Measurements from ENCODE around the gene CHTF18. TPM values are rescaled to one million over a fixed set of nuclear protein-coding genes. Genes with fewer than 3 reads are reported as not detected.

The CHTF18 gene
- polyA plus RNA-seq, 1 donor (not counting 4 experiments of a cell fraction or from before 2014, with no cell fraction given): 5.7 TPM

DNA sequence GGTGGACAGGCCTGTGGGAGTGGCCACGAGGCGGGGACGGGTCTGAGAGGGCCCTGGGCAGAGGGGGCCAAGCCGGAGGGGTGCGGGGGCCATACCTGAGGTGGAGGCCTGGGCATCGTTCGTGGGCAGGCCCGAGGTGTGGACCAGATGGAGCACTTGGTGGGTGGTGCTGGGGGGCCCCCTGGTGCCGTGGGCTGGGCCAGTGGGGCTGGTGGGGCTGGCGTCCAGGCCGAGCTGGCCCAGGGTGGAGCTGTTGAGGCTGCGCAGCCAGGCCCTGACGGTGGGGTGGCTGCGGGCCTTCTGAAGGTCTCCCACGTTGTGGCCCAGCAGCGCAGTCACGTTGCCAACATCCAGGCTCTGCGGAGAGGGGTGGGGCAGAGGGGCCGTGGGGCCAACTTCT is 18.5 kb upstream of the CHTF18 start:
- no peak overlapping the region for H2AFZ ChIP-seq (ENCODE audit: control insufficient read depth, low read length)
- H3K27ac ChIP-seq (ENCODE audit: control insufficient read depth, insufficient read depth, low read length): no peak overlapping the region
- DNase-seq (ENCODE audit: low read depth, low spot score) (no peak), FAIRE-seq (no peak)
- no peaks in the 10 kb centered on the region for H3K9me3 ChIP-seq (ENCODE audit: control insufficient read depth, low read depth, low read length)
- H3K79me2 ChIP-seq (ENCODE audit: control insufficient read depth, insufficient read depth, low read length): no peaks in the 10 kb centered on the region
- no peaks in the 10 kb centered on the region for H3K36me3 ChIP-seq (ENCODE audit: control insufficient read depth in 2 of 2, extremely low read depth in 1 of 2, insufficient read depth in 2 of 2, low read length in 2 of 2)
- no peaks in the 10 kb centered on the region for H4K20me1 ChIP-seq (ENCODE audit: control insufficient read depth, extremely low read depth, insufficient read depth, low read length)
- TF ChIP-seq, protein P1, sequence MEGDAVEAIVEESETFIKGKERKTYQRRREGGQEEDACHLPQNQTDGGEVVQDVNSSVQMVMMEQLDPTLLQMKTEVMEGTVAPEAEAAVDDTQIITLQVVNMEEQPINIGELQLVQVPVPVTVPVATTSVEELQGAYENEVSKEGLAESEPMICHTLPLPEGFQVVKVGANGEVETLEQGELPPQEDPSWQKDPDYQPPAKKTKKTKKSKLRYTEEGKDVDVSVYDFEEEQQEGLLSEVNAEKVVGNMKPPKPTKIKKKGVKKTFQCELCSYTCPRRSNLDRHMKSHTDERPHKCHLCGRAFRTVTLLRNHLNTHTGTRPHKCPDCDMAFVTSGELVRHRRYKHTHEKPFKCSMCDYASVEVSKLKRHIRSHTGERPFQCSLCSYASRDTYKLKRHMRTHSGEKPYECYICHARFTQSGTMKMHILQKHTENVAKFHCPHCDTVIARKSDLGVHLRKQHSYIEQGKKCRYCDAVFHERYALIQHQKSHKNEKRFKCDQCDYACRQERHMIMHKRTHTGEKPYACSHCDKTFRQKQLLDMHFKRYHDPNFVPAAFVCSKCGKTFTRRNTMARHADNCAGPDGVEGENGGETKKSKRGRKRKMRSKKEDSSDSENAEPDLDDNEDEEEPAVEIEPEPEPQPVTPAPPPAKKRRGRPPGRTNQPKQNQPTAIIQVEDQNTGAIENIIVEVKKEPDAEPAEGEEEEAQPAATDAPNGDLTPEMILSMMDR (optimal IDR thresholded peaks at IDR 0.05 in 1 of 3, IDR thresholded peaks at IDR 0.05 in 1 of 3, conservative IDR thresholded peaks at IDR 0.05 in 1 of 3; ENCODE audit: extremely low read depth in 1 of 3, insufficient read depth in 2 of 3, low read length in 3 of 3): no peak
- no peak for TF ChIP-seq EZH2 (IDR thresholded peaks at IDR 0.05; ENCODE audit: low read length)
- dilution Hi-C loops (cut with MboI; ENCODE audit: extremely low pct_ligation_motif_present, low sequenced_read_pairs): no loop called here
- H3K27me3 ChIP-seq (ENCODE audit: control insufficient read depth, extremely low read depth, insufficient read depth, low read length): peaks cover 3% of the 10 kb centered on the region
- H3K4me1 ChIP-seq (ENCODE audit: control insufficient read depth, extremely low read depth, insufficient read depth, low read length): no peaks in the 10 kb centered on the region
- H3K4me2 ChIP-seq (ENCODE audit: control insufficient read depth, extremely low read depth, insufficient read depth, low read depth, low read length): no peak overlapping the region
- no peak overlapping the region for H3K9ac ChIP-seq (ENCODE audit: control insufficient read depth, extremely low read depth, insufficient read depth, low read length)
- no peaks in the 10 kb centered on the region for H3K9me1 ChIP-seq (ENCODE audit: control insufficient read depth, extremely low read depth, insufficient read depth, low read length)
- H3K4me3 ChIP-seq (ENCODE audit: control insufficient read depth in 2 of 3, extremely low read depth in 1 of 3, insufficient read depth in 2 of 3, low read depth in 1 of 3, low read length in 3 of 3): no peak overlapping the region

DNA sequence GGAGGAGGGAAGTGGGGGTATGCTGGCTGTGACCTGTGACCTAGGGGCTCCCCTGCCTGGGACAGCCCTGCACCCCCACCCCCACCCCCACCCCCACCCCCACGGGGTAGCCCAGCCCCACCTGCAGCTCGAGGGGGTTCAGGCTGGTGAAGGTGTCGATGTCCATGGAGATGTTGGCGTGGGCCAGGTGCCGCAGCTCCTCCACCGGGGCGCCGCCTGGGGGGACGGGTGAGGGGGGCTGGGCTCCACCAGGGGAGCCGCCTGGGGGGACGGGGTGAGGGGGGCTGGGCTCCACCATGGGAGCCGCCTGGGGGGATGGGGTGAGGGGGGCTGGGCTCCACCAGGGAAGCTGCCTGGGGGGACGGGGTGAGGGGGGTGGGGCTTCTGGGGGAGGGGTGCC is 18.0 kb upstream of the CHTF18 start:
- Histone ChIP-seq H3K36me3 (ENCODE audit: control insufficient read depth in 2 of 2, extremely low read depth in 1 of 2, insufficient read depth in 2 of 2, low read length in 2 of 2) (no peaks in the 10 kb centered on the region), H3K4me1 (ENCODE audit: control insufficient read depth, extremely low read depth, insufficient read depth, low read length) (no peaks in the 10 kb centered on the region), H2AFZ (ENCODE audit: control insufficient read depth, low read length) (no peak overlapping the region), H3K9me1 (ENCODE audit: control insufficient read depth, extremely low read depth, insufficient read depth, low read length) (no peaks in the 10 kb centered on the region), H3K79me2 (ENCODE audit: control insufficient read depth, insufficient read depth, low read length) (no peaks in the 10 kb centered on the region), H3K4me3 (ENCODE audit: control insufficient read depth in 2 of 3, extremely low read depth in 1 of 3, insufficient read depth in 2 of 3, low read depth in 1 of 3, low read length in 3 of 3) (no peak overlapping the region), H3K27ac (ENCODE audit: control insufficient read depth, insufficient read depth, low read length) (no peak overlapping the region), H3K9me3 (ENCODE audit: control insufficient read depth, low read depth, low read length) (no peaks in the 10 kb centered on the region), H3K9ac (ENCODE audit: control insufficient read depth, extremely low read depth, insufficient read depth, low read length) (no peak overlapping the region), H3K27me3 (ENCODE audit: control insufficient read depth, extremely low read depth, insufficient read depth, low read length) (peaks cover 3% of the 10 kb centered on the region), H3K4me2 (ENCODE audit: control insufficient read depth, extremely low read depth, insufficient read depth, low read depth, low read length) (no peak overlapping the region), H4K20me1 (ENCODE audit: control insufficient read depth, extremely low read depth, insufficient read depth, low read length) (no peaks in the 10 kb centered on the region)
- DNase-seq (ENCODE audit: low read depth, low spot score) (no peak), FAIRE-seq (no peak)
- dilution Hi-C loops (cut with MboI; ENCODE audit: extremely low pct_ligation_motif_present, low sequenced_read_pairs): no loop called here
- TF ChIP-seq, protein P1 (optimal IDR thresholded peaks at IDR 0.05 in 1 of 3, IDR thresholded peaks at IDR 0.05 in 1 of 3, conservative IDR thresholded peaks at IDR 0.05 in 1 of 3; ENCODE audit: extremely low read depth in 1 of 3, insufficient read depth in 2 of 3, low read length in 3 of 3): no peak
- TF ChIP-seq EZH2 (IDR thresholded peaks at IDR 0.05; ENCODE audit: low read length): no peak

All from keratinocyte (primary cell).